HG03280 (cell line): Measurements from ENCODE around the gene F12.
"Not testable (repeated sequence)": the region's sequence is repeated elsewhere in the genome, so short reads cannot be mapped to it uniquely, and the experiment has no call there.

Experiments
- ATAC-seq: cut with Tn5 transposase; IDR thresholded peaks from one replicate; pipeline ENCODE4 v1.9.1; 2021; ENCODE audit warnings: mild to moderate bottlenecking, moderate library complexity; ENCODE audit not compliant: unreplicated experiment

Gene F12

GRCh38 chr5:177371120-177372033 is 38.0 kb downstream of the F12 start:
- ATAC-seq: no peak

DNA sequence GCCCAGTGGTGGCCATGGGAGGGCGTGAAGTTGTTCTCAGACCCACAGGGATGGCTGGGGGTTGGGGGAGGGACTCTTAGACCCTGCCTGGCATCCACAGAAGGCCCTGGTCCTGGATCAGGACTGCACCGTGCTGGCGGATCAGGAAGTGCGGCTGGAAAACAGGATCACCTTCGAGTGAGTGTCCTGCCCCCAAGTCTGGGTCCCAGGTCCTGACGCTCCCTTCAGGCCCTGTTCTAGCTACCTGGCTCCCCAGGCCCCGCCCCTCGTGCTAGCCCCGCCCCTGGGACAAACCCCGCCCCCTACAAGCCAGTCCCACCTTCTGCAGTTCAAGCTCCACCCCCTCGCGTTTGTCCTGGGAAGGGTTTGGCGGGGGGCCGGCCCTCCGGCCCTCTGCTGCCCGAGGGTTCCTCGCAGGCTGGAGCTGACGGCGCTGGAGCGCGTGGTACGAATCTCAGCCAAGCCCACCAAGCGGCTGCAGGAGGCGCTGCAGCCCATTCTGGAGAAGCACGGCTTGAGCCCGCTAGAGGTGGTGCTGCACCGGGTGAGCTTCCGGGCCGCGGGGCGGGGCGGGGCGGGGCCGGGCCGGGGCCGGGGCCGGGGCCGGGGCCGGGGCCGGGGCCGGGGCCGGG is 38.8 kb downstream of the F12 start:
- peak; percentile 72 for ATAC-seq

- no peak for ATAC-seq
Observed at GRCh38 chr5:177369645-177370440, 39.5 kb downstream of the F12 start.

DNA sequence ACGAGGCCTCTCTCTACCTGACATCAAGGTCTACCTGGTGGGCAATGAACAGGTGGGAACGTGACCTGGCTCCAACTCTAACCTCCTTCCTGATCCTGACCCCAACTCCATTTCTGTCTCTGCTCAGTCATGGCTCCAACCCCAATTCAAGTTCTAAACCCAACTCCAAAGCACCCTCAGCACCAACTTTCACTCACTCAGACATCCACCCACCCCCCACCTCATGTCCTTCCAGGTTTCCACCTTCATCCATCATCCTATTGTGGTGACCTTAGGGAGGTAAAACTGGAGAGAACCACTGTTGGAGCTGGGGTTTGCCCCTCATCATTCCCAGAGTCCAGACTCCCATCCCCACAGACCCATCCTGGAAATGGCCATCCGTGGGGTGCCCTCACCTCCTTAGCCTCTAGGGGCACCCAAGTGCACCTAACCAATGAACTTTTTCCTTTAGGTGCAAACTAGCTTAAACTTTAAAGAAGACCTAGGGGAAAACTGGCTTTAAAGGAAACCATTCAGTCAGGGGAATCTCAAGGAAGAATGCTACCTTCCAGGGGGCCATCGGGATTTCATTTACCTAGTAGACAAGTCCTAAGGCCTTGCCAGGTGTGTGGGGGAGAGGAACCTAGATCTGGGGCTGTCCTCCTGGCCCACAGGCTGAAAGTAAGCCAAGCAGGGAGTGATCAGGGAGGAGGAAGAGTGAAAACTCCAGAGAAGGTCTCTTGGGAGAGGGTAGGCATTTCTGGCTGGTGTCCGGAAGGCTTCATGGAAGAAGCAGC is 40.3 kb downstream of the F12 start:
- ATAC-seq: no peak

DNA sequence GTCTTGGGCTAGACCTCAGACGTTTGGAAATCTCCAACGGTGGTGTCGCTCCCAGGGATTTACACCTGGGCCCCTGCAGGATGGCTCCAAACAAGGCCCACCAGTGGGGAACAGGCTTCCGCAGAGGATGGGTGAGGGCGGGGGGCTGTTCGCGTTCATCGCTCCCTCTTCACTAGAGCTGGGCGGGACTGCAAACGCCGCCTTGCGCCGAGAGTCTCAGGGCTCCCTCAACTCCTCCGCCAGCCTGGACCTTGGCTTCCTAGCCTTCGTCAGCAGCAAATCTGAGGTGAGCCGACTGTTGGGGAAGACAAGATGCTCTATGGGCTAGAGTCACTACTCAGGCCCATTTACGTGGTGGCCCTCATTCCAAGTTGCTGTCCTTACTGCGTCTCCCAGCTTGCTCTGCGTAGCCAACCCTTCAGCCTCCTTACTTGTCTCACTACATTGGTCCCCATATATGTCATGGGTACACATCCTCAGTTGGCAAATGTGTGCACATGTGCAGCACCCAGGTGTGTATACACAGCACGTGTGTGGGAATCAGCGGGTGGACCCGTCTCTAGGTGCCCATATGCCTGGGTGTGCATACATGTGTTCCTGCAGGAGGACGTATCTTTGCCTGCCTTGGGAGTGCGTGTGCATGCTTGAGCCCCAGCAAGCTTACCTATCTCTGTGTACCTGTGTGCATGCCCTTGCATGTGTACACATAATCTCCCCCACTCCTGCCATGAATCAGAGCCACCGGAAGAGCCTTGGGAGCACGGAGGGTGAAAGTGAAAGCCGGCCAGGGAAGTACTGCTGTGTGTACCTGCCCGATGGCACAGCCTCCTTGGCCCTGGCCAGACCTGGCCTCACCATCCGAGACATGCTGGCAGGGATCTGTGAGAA is 41.1 kb downstream of the F12 start:
- no peak for ATAC-seq

DNA sequence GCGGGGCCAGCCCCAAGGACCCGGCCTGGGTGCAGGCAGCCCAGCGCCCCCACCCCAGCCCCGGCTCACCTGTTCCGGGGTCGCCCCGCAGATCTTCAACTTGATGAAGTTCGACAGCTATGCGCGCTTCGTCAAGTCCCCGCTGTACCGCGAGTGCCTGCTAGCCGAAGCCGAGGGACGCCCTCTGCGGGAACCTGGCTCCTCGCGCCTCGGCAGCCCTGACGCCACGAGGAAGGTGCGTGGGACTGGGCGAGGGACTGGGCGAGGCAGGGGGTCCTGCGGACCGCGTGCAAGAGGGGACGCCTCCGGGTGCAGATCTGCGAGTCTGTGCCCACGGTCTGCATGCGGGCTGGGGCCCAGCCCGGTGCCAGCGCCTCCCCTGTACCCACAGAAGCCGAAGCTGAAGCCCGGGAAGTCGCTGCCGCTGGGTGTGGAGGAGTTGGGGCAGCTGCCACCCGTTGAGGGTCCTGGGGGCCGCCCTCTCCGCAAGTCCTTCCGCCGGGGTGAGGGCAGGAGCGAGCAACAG is 42.0 kb downstream of the F12 start:
- ATAC-seq: no peak

- ATAC-seq: no peak
Observed at GRCh38 chr5:177366528-177367322, 42.6 kb downstream of the F12 start.

- no peak for ATAC-seq
Observed at GRCh38 chr5:177365845-177366527, 43.4 kb downstream of the F12 start.

DNA sequence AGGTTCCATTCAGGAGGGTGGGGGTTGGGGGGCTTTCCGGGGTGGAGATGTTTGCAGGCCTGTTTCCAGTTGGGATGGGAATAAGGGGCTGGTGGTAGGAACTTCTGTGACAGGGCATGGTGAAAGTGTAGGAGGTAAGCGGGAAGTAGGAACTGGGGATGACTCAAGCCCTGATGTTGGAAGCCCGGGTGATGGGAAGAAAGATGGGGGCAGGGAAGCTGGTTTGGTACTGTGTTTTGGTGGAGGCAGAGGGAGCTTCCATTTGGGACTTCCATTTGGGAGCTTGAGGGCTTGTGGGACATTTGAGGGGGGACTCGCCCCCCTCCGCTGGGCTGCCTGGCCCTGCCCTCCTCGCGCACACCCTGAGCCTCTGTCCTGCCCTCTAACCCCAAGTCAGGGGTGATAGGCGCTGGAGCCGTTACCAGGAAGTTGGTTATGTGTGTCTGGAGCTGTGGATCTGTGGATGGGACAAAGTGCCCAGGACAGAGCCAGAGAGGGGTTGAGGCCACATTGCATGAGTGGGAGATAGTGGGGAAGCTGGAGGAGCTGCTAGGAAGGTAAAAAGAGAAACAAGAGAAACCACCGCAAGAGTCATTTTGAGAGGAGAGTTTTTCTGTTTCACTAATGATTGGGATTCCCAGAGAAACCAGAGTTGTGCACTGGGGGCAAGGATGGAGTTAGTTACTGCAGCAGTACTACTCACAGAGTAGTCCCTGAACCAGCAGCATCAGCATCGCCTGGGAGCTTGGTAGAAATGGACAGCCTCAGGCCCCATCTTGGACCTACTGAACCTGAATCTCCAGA is 45.0 kb downstream of the F12 start:
- no peak for ATAC-seq

- no peak for ATAC-seq
Observed at GRCh38 chr5:177363565-177363964, 45.8 kb downstream of the F12 start.

DNA sequence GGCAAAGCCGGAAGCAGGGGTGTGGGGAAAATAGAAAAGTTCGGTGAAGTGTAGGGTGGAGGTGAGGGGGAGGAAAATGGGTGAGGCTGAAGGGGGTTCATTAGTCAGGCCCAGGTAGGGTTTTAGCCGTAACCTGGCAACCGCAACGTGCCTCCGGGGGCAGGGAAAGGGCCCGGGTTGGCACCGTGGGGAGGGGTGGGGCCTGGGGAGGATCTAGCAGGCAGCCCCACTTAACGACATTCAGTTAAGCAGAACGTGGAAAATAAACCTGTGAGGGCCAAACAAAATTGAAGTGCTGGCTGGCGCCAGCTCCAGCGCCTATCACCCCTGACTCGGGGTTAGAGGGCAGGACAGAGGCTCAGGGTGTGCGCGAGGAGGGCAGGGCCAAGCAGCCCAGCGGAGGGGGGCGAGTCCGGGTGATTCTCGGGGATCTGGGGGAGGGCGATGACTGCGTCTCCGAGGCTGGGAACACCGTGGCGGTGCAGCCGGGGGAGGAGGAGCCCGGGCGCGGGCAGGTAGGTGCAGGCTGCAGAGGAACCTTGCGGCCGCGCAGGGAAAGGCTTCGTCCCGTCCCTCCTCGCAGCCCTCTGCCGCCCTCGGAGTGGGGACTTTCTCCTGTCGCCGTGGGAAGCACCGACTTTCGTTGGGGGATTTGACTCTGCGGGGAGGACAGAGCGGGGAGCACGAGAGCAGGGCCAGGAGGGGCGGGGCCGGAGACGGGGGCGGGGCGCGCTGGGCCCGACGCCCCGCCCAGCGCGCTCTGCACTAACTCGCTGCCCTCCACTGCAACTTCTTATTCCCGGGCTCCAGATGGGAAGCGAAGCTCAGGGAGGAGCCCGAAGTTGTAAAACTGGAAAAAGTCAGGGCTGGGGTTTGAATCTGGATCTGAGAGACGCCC is 46.5 kb downstream of the F12 start:
- no peak for ATAC-seq

DNA sequence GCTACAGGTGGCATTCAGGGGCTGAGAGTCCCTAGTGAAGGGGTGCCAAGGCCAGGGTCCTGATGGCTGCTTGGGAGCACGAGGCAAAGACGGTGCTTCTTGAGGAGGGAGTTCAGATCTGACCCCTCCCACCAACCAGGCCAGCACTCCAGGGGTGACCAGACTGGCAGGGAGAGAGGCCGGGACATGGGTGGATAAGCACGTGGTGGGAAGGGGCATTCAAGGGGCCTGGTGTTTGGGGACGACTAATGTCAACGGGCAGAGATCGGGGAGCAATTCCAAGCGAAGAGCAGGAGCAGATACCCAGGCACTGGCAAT is 47.1 kb downstream of the F12 start:
- ATAC-seq: no peak

GRCh38 chr5:177361418-177362291 is 47.7 kb downstream of the F12 start:
- no peak for ATAC-seq

- ATAC-seq: not testable (repeated sequence)
Observed at GRCh38 chr5:177360740-177361139, 48.6 kb downstream of the F12 start.

DNA sequence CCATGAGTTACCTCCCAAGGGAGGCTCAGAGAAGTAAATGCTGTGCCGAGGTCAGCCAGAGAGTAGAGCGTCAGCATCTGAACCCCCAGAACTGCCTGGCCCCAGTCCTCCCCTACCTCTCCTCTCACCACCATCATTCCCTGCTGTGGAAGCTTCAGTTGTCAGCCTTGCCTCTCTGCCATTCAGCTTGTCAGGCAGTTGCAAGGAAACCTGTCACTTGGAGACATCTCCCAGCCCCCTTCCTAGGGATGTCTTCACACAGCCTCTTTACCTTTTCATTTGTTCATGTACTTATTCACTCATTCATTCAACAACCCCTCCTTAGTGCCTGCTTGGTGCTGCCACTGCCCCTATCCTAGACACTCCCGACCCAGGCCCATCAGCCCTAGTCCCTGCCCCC is 49.5 kb downstream of the F12 start:
- no peak for ATAC-seq

DNA sequence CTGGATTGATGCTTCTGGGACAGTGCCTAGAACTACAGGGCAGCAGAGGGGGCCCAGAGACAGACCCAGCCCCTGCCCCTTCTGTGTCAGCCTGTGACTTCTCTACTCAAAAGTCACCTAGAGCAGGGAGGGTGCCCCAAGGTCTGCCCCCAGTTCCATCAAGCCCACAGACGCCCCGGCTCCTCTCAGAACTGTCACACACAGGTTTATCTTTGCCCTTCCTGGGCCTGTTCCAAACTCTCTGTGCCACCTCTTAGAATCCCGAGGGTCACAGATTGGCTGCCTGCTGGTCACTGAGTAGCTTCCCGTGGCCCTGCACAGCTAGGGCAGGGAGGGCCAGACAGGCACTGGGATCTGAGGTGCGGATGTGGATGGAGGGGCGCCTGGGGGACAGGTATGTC is 49.9 kb downstream of the F12 start:
- no peak for ATAC-seq
